Osteoblast (primary cell): ENCODE measurements around the gene CDH4. TPM values are rescaled to one million over a fixed set of nuclear protein-coding genes. Genes with fewer than 3 reads are reported as not detected.

Experiments
- DNase-seq: peaks from one replicate; pipeline ENCODE4 v3.0.0; 2011; ENCODE audit warnings: low spot score, mixed read lengths; ENCODE audit not compliant: insufficient read length; ENCODE audit errors: missing footprints
- H2AFZ ChIP-seq: 2 replicates; pipeline ENCODE4 v1.6.0; 2011; ENCODE audit warnings: mild to moderate bottlenecking, low read length
- H3K27ac ChIP-seq: 2 replicates; pipeline ENCODE4 v1.5.1; 2011; ENCODE audit warnings: mild to moderate bottlenecking, low read depth, low read length, moderate library complexity
- H3K27me3 ChIP-seq: 2 replicates; pipeline ENCODE4 v1.6.0; 2012; ENCODE audit warnings: mild to moderate bottlenecking, control low read depth, inconsistent platforms, low read length, moderate library complexity; ENCODE audit not compliant: insufficient read depth
- H3K36me3 ChIP-seq: 2 replicates; pipeline ENCODE4 v1.5.1; 2011; ENCODE audit warnings: mild to moderate bottlenecking, low read length, control low read depth, moderate library complexity; ENCODE audit not compliant: insufficient read depth
- H3K4me1 ChIP-seq: 2 replicates; pipeline ENCODE4 v1.5.1; 2011; ENCODE audit warnings: mild to moderate bottlenecking, low read length, control low read depth, moderate library complexity; ENCODE audit not compliant: insufficient read depth
- H3K4me2 ChIP-seq: 2 replicates; pipeline ENCODE4 v1.6.0; 2011; ENCODE audit warnings: mild to moderate bottlenecking, low read length; ENCODE audit not compliant: insufficient read depth
- H3K4me3 ChIP-seq: fragments of 200-600 bp; sonication (generic); 3 replicates; pipeline ENCODE4 v1.5.1; 2012; ENCODE audit warnings: mild to moderate bottlenecking, low read length, inconsistent platforms; ENCODE audit not compliant: insufficient read depth
- H3K79me2 ChIP-seq: 2 replicates; pipeline ENCODE4 v1.6.0; 2012; ENCODE audit warnings: mild to moderate bottlenecking, low read length, control low read depth, inconsistent platforms; ENCODE audit not compliant: insufficient read depth
- H3K9me3 ChIP-seq: 2 replicates; pipeline ENCODE4 v1.5.1; 2011; ENCODE audit warnings: low read depth, low read length, control low read depth
- H4K20me1 ChIP-seq: 2 replicates; pipeline ENCODE4 v1.6.0; 2012; ENCODE audit warnings: mild to moderate bottlenecking, low read length, control low read depth; ENCODE audit not compliant: insufficient read depth
- CTCF ChIP-seq: IDR thresholded peaks from 2 replicates; pipeline ENCODE4 v1.5.1; 2011; ENCODE audit warnings: mild to moderate bottlenecking, low read depth, low read length, moderate library complexity; ENCODE audit errors: extremely low read depth
- total RNA-seq: library from RNA; depleted of rRNA; stranded (reverse); fragments of >200 nt; gene quantifications from 2 replicates; pipeline ENCODE4 v1.2.3, GENCODE V29; 2012

Gene CDH4
- total RNA-seq, 1 donor: 1.1 TPM

GRCh38 chr20:61544910-61545889, 293.1 kb downstream of the CDH4 start:
- H3K4me1 ChIP-seq: no peaks in the 10 kb centered on the region
- H3K27ac ChIP-seq: no peak overlapping the region
- no peaks in the 10 kb centered on the region for H3K36me3 ChIP-seq
- DNase-seq: no peak
- H3K27me3 ChIP-seq: no peaks in the 10 kb centered on the region
- H3K9me3 ChIP-seq: no peaks in the 10 kb centered on the region
- H3K4me2 ChIP-seq: no peak overlapping the region
- H2AFZ ChIP-seq: no peak overlapping the region
- TF ChIP-seq CTCF: no peak
- no peaks in the 10 kb centered on the region for H3K79me2 ChIP-seq
- H4K20me1 ChIP-seq: no peaks in the 10 kb centered on the region
- H3K4me3 ChIP-seq: no peak overlapping the region

- DNase-seq: no peak
- Histone ChIP-seq H3K79me2 (no peaks in the 10 kb centered on the region), H3K36me3 (no peaks in the 10 kb centered on the region), H3K4me2 (no peak overlapping the region), H3K27me3 (no peaks in the 10 kb centered on the region), H2AFZ (no peak overlapping the region), H3K4me1 (no peaks in the 10 kb centered on the region), H3K4me3 (no peak overlapping the region), H4K20me1 (no peaks in the 10 kb centered on the region), H3K27ac (no peak overlapping the region), H3K9me3 (no peaks in the 10 kb centered on the region)
- no peak for TF ChIP-seq CTCF
Observed at GRCh38 chr20:61546641-61547040, 294.6 kb downstream of the CDH4 start.

- Histone ChIP-seq H3K36me3 (no peaks in the 10 kb centered on the region), H3K27ac (no peak overlapping the region), H4K20me1 (no peaks in the 10 kb centered on the region), H3K27me3 (no peaks in the 10 kb centered on the region), H3K9me3 (no peaks in the 10 kb centered on the region), H3K4me1 (no peaks in the 10 kb centered on the region), H3K79me2 (no peaks in the 10 kb centered on the region), H3K4me3 (no peak overlapping the region), H2AFZ (no peak overlapping the region), H3K4me2 (no peak overlapping the region)
- DNase-seq: peak; percentile 55
- no peak for TF ChIP-seq CTCF
Observed at GRCh38 chr20:61548069-61548468, 296.0 kb downstream of the CDH4 start.

GRCh38 chr20:61549865-61550264, 297.8 kb downstream of the CDH4 start:
- H3K4me1 ChIP-seq: no peaks in the 10 kb centered on the region
- H2AFZ ChIP-seq: no peak overlapping the region
- H3K79me2 ChIP-seq: no peaks in the 10 kb centered on the region
- no peak overlapping the region for H3K27ac ChIP-seq
- no peak overlapping the region for H3K4me2 ChIP-seq
- H3K9me3 ChIP-seq: no peaks in the 10 kb centered on the region
- no peaks in the 10 kb centered on the region for H4K20me1 ChIP-seq
- TF ChIP-seq CTCF: no peak
- no peaks in the 10 kb centered on the region for H3K27me3 ChIP-seq
- H3K36me3 ChIP-seq: no peaks in the 10 kb centered on the region
- no peak overlapping the region for H3K4me3 ChIP-seq
- DNase-seq: no peak
